Thymus (tissue), 11 donors: ENCODE results near the gene HDAC4. TPM values are rescaled to one million over a fixed set of nuclear protein-coding genes. Genes with fewer than 3 reads are reported as not detected.

Experiments used
- DNase-seq, 9 donors: peaks; one replicate each; pipeline ENCODE4 v3.0.0-alpha.2; 2013; ENCODE audit warnings: low spot score in 9 of 9, low read depth in 6 of 9, missing footprints in 1 of 9
- H3K27ac ChIP-seq, 2 donors: one replicate each; pipeline ENCODE4 v1.5.1; 2013; ENCODE audit warnings: control low read depth in 1 of 2, low read depth in 1 of 2, low read length in 1 of 2, mild to moderate bottlenecking in 1 of 2, moderate library complexity in 1 of 2
- H3K27me3 ChIP-seq, 2 donors: one replicate each; pipeline ENCODE4 v1.5.1; 2013; ENCODE audit warnings: low read length in 1 of 2; ENCODE audit not compliant: control insufficient read depth in 2 of 2, insufficient read depth in 1 of 2
- H3K36me3 ChIP-seq, 2 donors: one replicate each; pipeline ENCODE4 v1.5.1; 2013; ENCODE audit warnings: low read length in 1 of 2, mild to moderate bottlenecking in 1 of 2, moderate library complexity in 1 of 2; ENCODE audit not compliant: control insufficient read depth in 2 of 2, insufficient read depth in 2 of 2
- H3K4me1 ChIP-seq, 2 donors: one replicate each; pipeline ENCODE4 v1.5.1; 2013; ENCODE audit warnings: low read length in 2 of 2; ENCODE audit not compliant: control insufficient read depth in 2 of 2, insufficient read depth in 2 of 2
- H3K4me3 ChIP-seq, 2 donors: one replicate each; pipeline ENCODE4 v1.5.1; 2013; ENCODE audit warnings: low read length in 2 of 2, control low read depth in 1 of 2, mild to moderate bottlenecking in 1 of 2
- H3K9me3 ChIP-seq, 2 donors: one replicate each; pipeline ENCODE4 v1.5.1; 2013; ENCODE audit warnings: low read length in 1 of 2, mild to moderate bottlenecking in 1 of 2; ENCODE audit not compliant: control insufficient read depth in 2 of 2, insufficient read depth in 1 of 2
- WGBS: extraction: QIAGEN DNeasy Blood & Tissue Kit; methylation state at CpG from one replicate; pipeline ENCODE4 v1.1.7; 2013; 5-methylcytosine and 5-hydroxymethylcytosine counted together
- polyA plus RNA-seq: library from polyadenylated mRNA; stranded (reverse); fragments of 200-250 nt; gene quantifications from one replicate; pipeline ENCODE4 v1.2.3, GENCODE V29; 2013
- total RNA-seq: library from RNA; stranded (reverse); fragments of 120-200 nt; gene quantifications from one replicate; pipeline ENCODE4 v1.2.4, GENCODE V29; 2013
- donor health status: healthy.

The HDAC4 gene
- total and polyA plus RNA-seq, 2 donors, result 7.8 to 17.9 TPM

DNA sequence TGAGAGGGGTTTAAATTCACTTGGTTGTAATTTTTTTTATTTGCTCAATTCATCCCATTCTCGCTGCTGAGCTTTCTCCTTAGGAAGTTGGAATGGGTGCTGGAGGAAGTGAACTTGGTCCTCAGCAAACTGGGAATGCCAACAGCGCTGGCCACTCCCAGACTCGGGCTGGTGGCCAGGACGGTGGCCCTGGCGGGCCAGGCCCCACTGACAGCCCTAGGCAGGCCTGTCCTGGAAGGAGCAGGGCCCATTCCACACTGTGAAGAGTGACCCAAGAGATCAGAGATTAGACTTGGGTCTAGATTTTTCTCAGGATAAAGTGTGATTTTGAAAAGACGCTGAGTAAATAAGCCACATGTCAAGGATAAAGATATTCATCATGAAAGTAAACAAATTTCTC, 132.7 kb downstream of the HDAC4 start:
- whole genome bisulfite sequencing, result 82% methylated on average over 6 of the region's 6 CpGs
- H3K27me3 ChIP-seq, result no peaks in the 10 kb centered on the region
- peak overlapping the region in 1 of 2 donors; percentile 7 for H3K4me3 ChIP-seq
- H3K9me3 ChIP-seq, result no peaks in the 10 kb centered on the region
- H3K27ac ChIP-seq, result peak overlapping the region in 1 of 2 donors; percentile 81
- H3K36me3 ChIP-seq, result peaks cover 0 to 8% of the 10 kb centered on the region in 2 donors
- H3K4me1 ChIP-seq, result peaks cover 68 to 95% of the 10 kb centered on the region in 2 donors
- no peak for DNase-seq

DNA sequence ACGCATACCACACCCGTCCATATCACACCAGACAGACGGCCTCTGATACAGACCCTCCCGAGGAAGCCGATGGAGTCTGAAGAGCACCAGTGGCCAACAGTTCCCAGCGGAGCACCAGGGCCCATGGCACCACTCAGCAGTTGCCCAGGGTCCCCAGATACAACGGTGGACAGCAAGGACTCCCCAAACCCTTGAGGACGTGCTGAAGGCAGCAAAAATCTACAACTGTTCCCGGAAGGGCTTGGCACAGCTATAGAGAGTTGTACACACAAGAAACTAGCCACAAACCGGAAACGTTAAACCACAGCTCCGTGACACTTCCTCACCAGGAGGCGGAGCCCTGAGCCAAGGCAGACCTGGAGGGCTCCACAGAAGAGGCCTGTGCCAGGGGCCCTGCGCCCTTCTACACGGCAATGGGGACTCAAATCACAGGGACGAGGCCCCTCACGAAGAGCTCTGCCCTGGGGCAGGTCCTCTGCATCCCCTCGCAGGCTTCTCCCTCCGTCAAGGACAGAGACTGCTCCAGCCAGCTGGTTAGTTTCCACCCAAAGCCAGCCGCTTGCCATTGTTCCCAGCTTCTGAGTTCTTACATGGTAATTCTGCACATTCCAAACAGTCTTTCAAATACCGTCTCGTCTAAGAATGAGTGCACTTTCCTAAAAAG, 133.4 kb downstream of the HDAC4 start:
- 8% methylated on average over 22 of the region's 22 CpGs for WGBS
- Histone ChIP-seq H3K9me3 (no peaks in the 10 kb centered on the region), H3K36me3 (peaks cover 0 to 10% of the 10 kb centered on the region in 2 donors), H3K4me3 (peak overlapping the region; percentile 47 to 50), H3K27me3 (no peaks in the 10 kb centered on the region), H3K27ac (peak overlapping the region; percentile 81 to 88), H3K4me1 (peaks cover 64 to 93% of the 10 kb centered on the region in 2 donors)
- DNase-seq, result peak; percentile 82 to 99 (median 95)

DNA sequence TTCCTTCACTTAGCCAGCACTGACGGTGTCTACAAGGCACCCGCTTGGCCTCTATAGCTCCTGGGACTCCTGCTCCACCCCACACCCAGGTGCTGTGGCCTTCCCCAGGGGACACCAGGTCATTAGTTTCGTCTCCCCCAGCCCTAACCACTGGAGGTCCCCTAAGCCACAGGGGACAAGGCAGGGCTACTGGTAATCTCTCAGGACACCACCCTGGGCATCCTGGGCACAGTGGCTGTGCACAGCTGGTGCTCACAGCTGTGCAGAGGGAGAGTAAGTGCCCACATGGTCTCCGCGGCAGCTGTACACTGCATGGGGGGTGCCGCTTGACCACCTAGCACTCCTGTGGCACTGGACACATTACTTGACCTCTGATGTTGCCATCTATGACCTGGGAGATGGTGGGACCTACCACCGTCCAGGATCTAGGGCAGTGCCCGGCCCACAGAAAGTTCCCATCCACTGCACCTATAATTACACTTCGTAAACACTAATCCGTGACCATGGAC, 134.0 kb downstream of the HDAC4 start:
- Histone ChIP-seq H3K9me3 (no peaks in the 10 kb centered on the region), H3K27ac (peak overlapping the region; percentile 81 to 88), H3K4me3 (peak overlapping the region; percentile 47 to 50), H3K36me3 (peaks cover 0 to 12% of the 10 kb centered on the region in 2 donors), H3K4me1 (peaks cover 59 to 91% of the 10 kb centered on the region in 2 donors), H3K27me3 (no peaks in the 10 kb centered on the region)
- no peak for DNase-seq
- 48% methylated on average over 10 of the region's 10 CpGs for WGBS

DNA sequence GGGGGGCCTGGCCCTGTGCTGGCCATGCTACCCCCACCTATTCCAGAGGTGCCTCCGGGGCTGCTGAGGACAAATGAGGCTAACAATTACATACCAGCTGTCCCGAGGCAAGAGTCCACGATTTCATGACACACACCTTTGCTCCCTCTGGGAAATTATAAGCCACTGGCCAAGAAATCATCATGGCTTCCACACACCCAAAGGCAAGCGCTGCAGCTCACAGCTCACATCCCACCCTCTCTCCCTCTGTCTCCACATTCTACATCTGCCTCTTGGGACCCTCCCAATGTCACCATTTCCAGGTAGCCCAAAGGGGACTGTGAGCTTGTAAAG, 134.4 kb downstream of the HDAC4 start:
- peaks cover 0 to 13% of the 10 kb centered on the region in 2 donors for H3K36me3 ChIP-seq
- no peak for DNase-seq
- no peaks in the 10 kb centered on the region for H3K27me3 ChIP-seq
- WGBS, result 97% methylated on average over 4 of the region's 4 CpGs
- H3K9me3 ChIP-seq, result no peaks in the 10 kb centered on the region
- peaks cover 58 to 91% of the 10 kb centered on the region in 2 donors for H3K4me1 ChIP-seq
- no peak overlapping the region for H3K27ac ChIP-seq
- peak overlapping the region in 1 of 2 donors; percentile 50 for H3K4me3 ChIP-seq

DNA sequence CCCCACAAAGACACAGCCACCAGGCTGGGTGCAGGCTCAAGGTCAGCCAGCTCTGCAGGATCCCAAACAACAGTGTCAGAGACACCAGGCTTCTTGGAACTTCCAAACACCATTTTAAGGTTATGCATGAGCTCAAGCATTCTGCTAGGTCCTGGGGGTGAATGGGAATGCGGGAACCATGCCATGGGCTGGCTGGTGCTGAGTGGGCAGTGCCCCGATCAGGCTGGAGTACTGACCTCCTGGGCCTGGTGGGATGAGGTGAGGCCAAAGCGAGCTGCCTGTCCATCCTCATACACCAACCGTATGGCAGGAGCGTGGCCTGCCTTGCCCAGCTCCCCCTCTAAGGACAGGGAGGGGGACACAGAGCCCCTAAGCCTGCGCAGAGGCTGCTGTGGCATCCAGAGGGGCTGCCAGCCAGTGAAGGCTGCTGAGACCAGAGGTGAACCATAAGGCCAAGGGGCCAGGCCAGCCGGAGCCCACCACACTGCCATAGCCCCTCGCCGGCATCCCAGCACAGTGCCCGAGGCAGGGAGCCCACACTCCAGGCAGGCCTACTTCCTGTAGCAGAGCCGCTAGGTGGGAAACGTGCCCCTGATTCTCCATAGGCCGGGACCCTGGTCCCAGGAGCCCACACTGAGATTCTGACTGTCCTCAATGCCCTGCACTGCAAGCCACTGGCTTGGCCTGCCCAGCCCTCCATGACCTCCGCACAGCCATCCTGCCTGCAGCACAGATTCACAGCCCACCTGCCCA, 135.0 kb downstream of the HDAC4 start:
- peak overlapping the region; percentile 18 to 58 for H3K27ac ChIP-seq
- peaks cover 0 to 11% of the 10 kb centered on the region in 2 donors for H3K36me3 ChIP-seq
- H3K9me3 ChIP-seq, result no peaks in the 10 kb centered on the region
- no peak overlapping the region for H3K4me3 ChIP-seq
- WGBS, result 90% methylated on average over 14 of the region's 14 CpGs
- peaks cover 58 to 92% of the 10 kb centered on the region in 2 donors for H3K4me1 ChIP-seq
- no peaks in the 10 kb centered on the region for H3K27me3 ChIP-seq
- no peak for DNase-seq

DNA sequence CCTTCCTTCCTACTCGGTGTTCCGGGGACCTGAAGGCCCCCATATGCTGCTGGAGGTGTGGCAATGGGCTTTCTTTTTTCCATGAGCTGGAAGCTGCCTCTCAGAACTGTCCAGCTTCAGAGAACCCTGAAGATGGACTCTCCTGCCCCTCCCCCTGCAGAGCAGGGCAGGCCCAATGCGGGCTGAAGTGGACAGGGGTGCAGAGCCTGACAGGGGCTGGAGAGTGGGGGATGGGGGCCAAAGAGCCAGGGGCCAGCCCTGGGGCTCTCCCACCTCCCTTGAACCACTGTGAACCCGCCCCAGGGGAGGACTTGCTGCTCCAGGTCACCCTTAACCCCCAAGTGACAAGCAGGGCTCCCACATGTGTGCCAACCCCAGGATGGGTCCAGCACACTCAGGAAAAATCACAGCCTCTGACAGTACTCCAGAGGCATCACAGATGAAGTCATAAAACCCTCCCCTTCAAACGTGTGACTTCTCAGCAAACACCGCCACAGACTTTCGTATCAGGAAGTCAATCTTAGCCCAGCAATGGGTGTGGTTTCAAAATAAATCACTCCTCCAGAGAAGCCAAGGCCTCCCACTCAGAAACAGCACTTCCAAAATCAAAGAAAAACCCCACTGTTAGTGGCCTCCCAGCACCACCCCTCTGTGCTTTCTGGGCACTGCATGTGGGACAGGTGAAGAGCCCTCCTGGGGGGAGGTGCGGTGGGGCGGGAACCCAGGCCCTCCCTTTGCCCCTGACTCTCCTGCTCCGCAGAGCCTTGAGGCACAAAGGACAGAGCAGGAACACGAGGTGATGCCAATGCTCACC, 135.8 kb downstream of the HDAC4 start:
- H3K27ac ChIP-seq, result peak overlapping the region; percentile 58 to 77
- H3K9me3 ChIP-seq, result no peaks in the 10 kb centered on the region
- H3K4me1 ChIP-seq, result peaks cover 61 to 93% of the 10 kb centered on the region in 2 donors
- H3K27me3 ChIP-seq, result no peaks in the 10 kb centered on the region
- H3K36me3 ChIP-seq, result peaks cover 0 to 12% of the 10 kb centered on the region in 2 donors
- WGBS, result 36% methylated on average over 11 of the region's 11 CpGs
- peak in 2 of 9 donors; percentile 70 to 85 for DNase-seq
- no peak overlapping the region for H3K4me3 ChIP-seq

DNA sequence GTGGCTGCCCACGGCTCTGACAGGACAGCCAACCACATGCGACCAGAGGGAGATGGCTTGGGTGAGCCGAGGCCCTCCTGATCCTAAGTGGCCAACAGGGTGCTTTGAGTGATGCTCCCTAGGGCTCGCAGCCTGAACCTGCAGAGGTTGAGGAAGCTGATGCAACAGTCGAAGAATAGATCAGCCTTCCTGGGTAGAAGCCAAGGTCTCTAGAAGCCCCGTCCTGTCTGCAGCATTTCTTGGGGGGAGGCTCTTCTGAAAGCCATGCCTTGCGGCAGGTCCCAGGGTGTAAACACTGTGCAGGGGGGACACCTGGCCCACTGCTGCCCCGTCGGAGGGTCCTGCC, 136.4 kb downstream of the HDAC4 start:
- peak overlapping the region; percentile 8 to 77 for H3K27ac ChIP-seq
- no peaks in the 10 kb centered on the region for H3K9me3 ChIP-seq
- H3K27me3 ChIP-seq, result no peaks in the 10 kb centered on the region
- peaks cover 61 to 93% of the 10 kb centered on the region in 2 donors for H3K4me1 ChIP-seq
- H3K36me3 ChIP-seq, result peaks cover 0 to 12% of the 10 kb centered on the region in 2 donors
- WGBS, result 49% methylated on average over 9 of the region's 9 CpGs
- no peak overlapping the region for H3K4me3 ChIP-seq
- no peak for DNase-seq

DNA sequence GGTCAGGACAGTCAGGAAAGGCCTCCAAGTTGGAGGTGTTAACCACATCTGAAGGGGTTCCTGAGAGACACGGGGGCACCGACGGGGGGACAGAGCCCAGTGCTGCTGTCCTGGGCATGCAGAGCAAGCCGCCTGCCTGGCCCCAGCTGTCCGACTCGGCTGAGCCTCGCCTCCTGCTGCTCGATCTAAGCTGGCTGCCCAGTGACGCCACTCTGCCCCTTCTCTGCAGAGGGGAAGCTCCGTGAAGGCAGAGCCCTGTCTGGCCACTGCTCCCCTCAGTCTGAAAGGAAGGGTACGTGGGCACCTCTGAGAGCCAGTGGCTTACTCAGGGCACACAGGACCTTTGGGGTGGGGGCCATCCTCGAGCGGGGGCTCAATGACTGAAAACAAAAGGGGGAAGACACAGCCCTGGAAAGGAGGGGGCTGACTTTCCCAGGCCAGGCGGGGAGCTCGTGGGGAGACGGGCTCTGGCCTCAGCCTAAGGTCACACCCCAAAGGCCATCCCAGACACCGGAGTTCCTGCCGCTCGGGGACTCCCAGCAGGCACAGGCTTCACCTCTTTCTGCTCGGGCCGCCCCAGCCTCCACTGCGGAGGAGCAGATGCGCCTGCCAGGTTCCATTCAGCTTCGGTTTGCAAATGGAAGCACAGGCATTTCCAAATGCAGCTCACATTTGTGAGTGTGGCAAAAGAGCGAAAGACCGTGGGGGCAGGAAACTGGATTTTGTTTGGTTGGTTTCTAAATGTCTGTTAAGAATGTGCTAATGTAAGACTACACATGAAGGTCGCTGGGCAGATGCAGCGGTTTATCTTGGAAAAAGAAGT, 136.9 kb downstream of the HDAC4 start:
- peaks cover 61 to 93% of the 10 kb centered on the region in 2 donors for H3K4me1 ChIP-seq
- H3K4me3 ChIP-seq, result no peak overlapping the region
- no peaks in the 10 kb centered on the region for H3K9me3 ChIP-seq
- peak overlapping the region in 1 of 2 donors; percentile 77 for H3K27ac ChIP-seq
- H3K27me3 ChIP-seq, result no peaks in the 10 kb centered on the region
- WGBS, result 94% methylated on average over 28 of the region's 28 CpGs
- no peak for DNase-seq
- H3K36me3 ChIP-seq, result peaks cover 0 to 12% of the 10 kb centered on the region in 2 donors
